Right atrium auricular region (tissue), 2 donors: Measurements from ENCODE around the gene SLC34A1. TPM values are rescaled to one million over a fixed set of nuclear protein-coding genes. Genes with fewer than 3 reads are reported as not detected.

Experiments used
- DNase-seq: peaks from one replicate; pipeline ENCODE4 v3.0.0-alpha.2; 2019; ENCODE audit warnings: low spot score
- H3K27ac ChIP-seq, 2 donors: fragments of 200-600 bp; sonication (generic); 1 replicate in 1 of 2; 2 replicates in 1 of 2; pipeline ENCODE4 v1.5.1; 2016 to 2019
- H3K27me3 ChIP-seq, 2 donors: fragments of 200-600 bp; sonication (generic); one replicate each; pipeline versions ENCODE4 v1.5.1 to v1.6.0; 2017 to 2019
- H3K36me3 ChIP-seq: fragments of 200-600 bp; sonication (generic); one replicate; pipeline ENCODE4 v1.5.1; 2016
- H3K4me1 ChIP-seq, 2 donors: fragments of 200-600 bp; sonication (generic); one replicate each; pipeline versions ENCODE4 v1.5.1 to v1.6.0; 2017 to 2019
- H3K4me3 ChIP-seq, 2 donors: fragments of 200-600 bp; sonication (generic); 1 replicate in 1 of 2; 2 replicates in 1 of 2; pipeline ENCODE4 v1.5.1; 2017 to 2019; ENCODE audit warnings: mild to moderate bottlenecking in 1 of 2, moderate library complexity in 1 of 2
- H3K9me3 ChIP-seq, 2 donors: fragments of 200-600 bp; sonication (generic); one replicate each; pipeline ENCODE4 v1.5.1; 2019
- CTCF ChIP-seq, 2 donors: fragments of 200-600 bp; sonication (generic); IDR thresholded peaks; one replicate each; pipeline ENCODE4 v1.5.1; 2019; ENCODE audit warnings: antibody characterized with exemption in 2 of 2
- total RNA-seq, 2 donors: library from RNA; depleted of rRNA; stranded (reverse); fragments of >200 nt; gene quantifications; one replicate each; pipeline ENCODE4 v1.1.0, GENCODE V29; 2016

SLC34A1 gene
- total RNA-seq, 2 donors from 2014 or later = not detected

GRCh38 chr5:177433658-177434217 lies 49.5 kb downstream of the SLC34A1 start:
- H3K27ac ChIP-seq = no peak overlapping the region
- no peak for TF ChIP-seq CTCF (IDR thresholded peaks at IDR 0.05)
- no peaks in the 10 kb centered on the region for H3K9me3 ChIP-seq
- peaks cover 0 to 11% of the 10 kb centered on the region in 2 donors for H3K4me1 ChIP-seq
- no peak overlapping the region for H3K4me3 ChIP-seq
- H3K27me3 ChIP-seq = no peaks in the 10 kb centered on the region
- H3K36me3 ChIP-seq = peaks cover 64% of the 10 kb centered on the region
- DNase-seq = no peak

- Histone ChIP-seq H3K27me3 (no peaks in the 10 kb centered on the region), H3K4me1 (peaks cover 0 to 7% of the 10 kb centered on the region in 2 donors), H3K9me3 (no peaks in the 10 kb centered on the region), H3K4me3 (no peak overlapping the region), H3K36me3 (peaks cover 64% of the 10 kb centered on the region), H3K27ac (no peak overlapping the region)
- DNase-seq = no peak
- no peak for TF ChIP-seq CTCF (IDR thresholded peaks at IDR 0.05)
Measured at GRCh38 chr5:177434437-177434836, 50.2 kb downstream of the SLC34A1 start.

- Histone ChIP-seq H3K9me3 (no peaks in the 10 kb centered on the region), H3K27ac (no peak overlapping the region), H3K27me3 (no peaks in the 10 kb centered on the region), H3K4me1 (peaks cover 0 to 7% of the 10 kb centered on the region in 2 donors), H3K4me3 (no peak overlapping the region), H3K36me3 (peaks cover 64% of the 10 kb centered on the region)
- DNase-seq = no peak
- no peak for TF ChIP-seq CTCF (IDR thresholded peaks at IDR 0.05)
Measured at GRCh38 chr5:177434942-177435738, 50.9 kb downstream of the SLC34A1 start.

GRCh38 chr5:177435847-177436536 lies 51.8 kb downstream of the SLC34A1 start:
- Histone ChIP-seq H3K4me1 (peaks cover 0 to 7% of the 10 kb centered on the region in 2 donors), H3K27ac (no peak overlapping the region), H3K36me3 (peaks cover 70% of the 10 kb centered on the region), H3K9me3 (no peaks in the 10 kb centered on the region), H3K27me3 (no peaks in the 10 kb centered on the region), H3K4me3 (no peak overlapping the region)
- DNase-seq = no peak
- TF ChIP-seq CTCF (IDR thresholded peaks at IDR 0.05) = no peak

- no peaks in the 10 kb centered on the region for H3K27me3 ChIP-seq
- TF ChIP-seq CTCF (IDR thresholded peaks at IDR 0.05) = no peak
- no peak overlapping the region for H3K27ac ChIP-seq
- no peaks in the 10 kb centered on the region for H3K4me1 ChIP-seq
- H3K36me3 ChIP-seq = peaks cover 63% of the 10 kb centered on the region
- no peaks in the 10 kb centered on the region for H3K9me3 ChIP-seq
- DNase-seq = no peak
- no peak overlapping the region for H3K4me3 ChIP-seq
Measured at GRCh38 chr5:177437623-177438022, 53.4 kb downstream of the SLC34A1 start.
